AG09309 (cell line): ENCODE measurements around the gene GPX3.

Source experiments
- DNase-seq: peaks from one replicate; pipeline ENCODE4 v3.0.0-alpha.2; 2010; ENCODE audit warnings: low read depth
- H3K4me3 ChIP-seq: 2 replicates; pipeline ENCODE4 v1.5.1; 2011; ENCODE audit warnings: mild to moderate bottlenecking, low read depth, low read length, moderate library complexity; ENCODE audit not compliant: control insufficient read depth
- TF ChIP-seq, protein P1 (sequence below): IDR thresholded peaks from 2 replicates; pipeline ENCODE4 v1.5.1; 2011; ENCODE audit warnings: mild to moderate bottlenecking, low read depth, low read length, inconsistent platforms; ENCODE audit not compliant: insufficient read depth, control insufficient read depth; ENCODE audit errors: missing control alignments

Gene GPX3

DNA sequence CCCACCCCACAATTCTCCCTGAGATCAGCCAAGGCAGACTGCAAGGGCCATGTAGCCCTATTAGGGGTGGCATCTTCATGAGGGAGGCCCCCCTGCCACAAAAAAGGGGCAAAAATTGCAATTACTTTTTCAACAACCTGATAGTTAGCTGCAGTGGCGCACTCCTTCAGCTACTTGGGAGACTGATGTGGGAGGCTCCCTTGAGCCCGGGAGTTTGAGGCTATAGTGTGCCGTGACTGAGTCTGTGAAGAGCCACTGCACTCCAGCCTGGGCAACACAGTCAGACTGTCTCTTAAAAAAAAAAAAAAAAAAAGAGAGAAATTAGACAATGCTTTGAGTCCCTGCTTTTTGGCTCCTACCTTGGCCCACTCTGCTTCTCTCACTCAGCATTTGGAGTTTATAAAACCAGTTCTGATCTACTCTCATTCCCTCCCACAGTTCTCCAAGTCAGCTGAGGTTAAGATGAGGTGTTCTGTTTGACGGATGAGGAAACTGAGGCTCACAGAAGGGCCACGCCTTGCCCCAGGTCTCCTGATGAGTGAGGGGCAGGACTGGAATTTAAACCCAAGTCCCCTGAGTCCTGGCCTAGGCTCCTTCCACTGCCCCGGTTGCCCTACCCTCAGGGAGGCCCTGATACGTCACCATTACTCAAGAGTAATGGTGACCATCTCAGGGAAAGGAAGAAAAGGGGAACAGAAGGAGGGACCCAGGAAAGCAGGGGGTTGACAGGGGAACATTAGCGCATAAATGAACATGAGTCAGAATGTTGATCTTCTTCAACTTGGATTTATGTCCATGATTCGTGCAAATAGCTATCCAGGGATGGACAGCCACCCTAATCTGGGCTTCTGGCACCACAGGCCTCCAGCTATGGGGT is 9.0 kb downstream of the GPX3 start:
- TF ChIP-seq, protein P1, sequence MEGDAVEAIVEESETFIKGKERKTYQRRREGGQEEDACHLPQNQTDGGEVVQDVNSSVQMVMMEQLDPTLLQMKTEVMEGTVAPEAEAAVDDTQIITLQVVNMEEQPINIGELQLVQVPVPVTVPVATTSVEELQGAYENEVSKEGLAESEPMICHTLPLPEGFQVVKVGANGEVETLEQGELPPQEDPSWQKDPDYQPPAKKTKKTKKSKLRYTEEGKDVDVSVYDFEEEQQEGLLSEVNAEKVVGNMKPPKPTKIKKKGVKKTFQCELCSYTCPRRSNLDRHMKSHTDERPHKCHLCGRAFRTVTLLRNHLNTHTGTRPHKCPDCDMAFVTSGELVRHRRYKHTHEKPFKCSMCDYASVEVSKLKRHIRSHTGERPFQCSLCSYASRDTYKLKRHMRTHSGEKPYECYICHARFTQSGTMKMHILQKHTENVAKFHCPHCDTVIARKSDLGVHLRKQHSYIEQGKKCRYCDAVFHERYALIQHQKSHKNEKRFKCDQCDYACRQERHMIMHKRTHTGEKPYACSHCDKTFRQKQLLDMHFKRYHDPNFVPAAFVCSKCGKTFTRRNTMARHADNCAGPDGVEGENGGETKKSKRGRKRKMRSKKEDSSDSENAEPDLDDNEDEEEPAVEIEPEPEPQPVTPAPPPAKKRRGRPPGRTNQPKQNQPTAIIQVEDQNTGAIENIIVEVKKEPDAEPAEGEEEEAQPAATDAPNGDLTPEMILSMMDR = no peak
- no peak overlapping the region for H3K4me3 ChIP-seq
- DNase-seq = no peak

DNA sequence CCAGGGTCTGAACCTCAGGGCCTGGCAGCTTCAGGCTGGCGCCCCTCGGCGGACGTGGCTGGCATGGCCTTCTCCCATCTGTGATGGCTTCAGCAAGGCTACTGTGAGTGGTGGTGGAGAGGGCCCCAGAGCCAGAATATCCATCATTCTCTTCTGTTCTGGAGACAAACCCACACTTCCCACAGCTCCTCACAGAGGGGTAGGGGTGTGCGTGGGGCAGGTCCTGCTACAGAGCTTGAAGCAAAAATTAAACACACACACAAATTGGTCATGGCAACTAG is 9.6 kb downstream of the GPX3 start:
- H3K4me3 ChIP-seq = no peak overlapping the region
- no peak for DNase-seq
- TF ChIP-seq, protein P1 = no peak

- DNase-seq = no peak
- no peak overlapping the region for H3K4me3 ChIP-seq
- TF ChIP-seq, protein P1 = no peak
Observed at GRCh38 chr5:151030379-151030778, 10.0 kb downstream of the GPX3 start.

- DNase-seq = no peak
- TF ChIP-seq, protein P1 = no peak
- no peak overlapping the region for H3K4me3 ChIP-seq
Observed at GRCh38 chr5:151031554-151031953, 11.2 kb downstream of the GPX3 start.

DNA sequence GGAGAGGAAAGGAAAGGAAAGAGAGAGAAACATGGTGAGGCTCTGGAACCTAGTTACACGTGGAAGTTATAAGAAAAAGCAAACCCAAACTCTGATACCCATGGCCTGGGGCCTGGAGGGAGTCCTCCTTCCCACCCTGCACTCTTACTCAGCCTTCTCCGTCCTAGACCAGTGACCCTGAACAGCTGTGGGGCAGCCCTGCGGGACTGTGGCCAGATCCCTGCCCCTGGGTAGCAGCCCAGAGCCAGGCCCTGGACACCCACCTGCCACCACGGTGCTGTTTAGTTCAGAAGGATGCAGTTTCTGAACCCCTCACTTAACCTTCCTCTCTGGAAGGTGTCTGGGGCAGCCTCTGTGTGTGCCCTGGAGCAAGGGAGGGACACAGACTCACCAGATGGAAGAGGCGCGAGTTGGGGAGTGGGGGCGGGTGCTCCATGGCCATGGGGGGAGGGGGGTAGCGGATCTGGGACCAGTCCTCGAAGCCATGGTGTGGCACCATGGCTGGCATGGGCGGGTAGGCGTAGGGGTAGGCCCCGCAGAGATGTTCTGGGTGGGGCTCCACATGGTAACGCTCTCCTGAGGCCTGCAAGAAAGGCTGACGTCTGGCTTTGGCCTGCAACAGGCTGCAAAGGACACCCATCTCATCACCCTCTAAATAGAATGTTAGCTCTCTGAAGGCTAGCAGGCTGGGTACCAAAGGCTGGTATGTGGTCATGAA is 13.0 kb downstream of the GPX3 start:
- no peak for DNase-seq
- TF ChIP-seq, protein P1 = no peak
- H3K4me3 ChIP-seq = no peak overlapping the region

GRCh38 chr5:151034422-151035379 is 14.3 kb downstream of the GPX3 start:
- H3K4me3 ChIP-seq = no peak overlapping the region
- TF ChIP-seq, protein P1 = no peak
- DNase-seq = no peak
